DMS153 treated with DMSO at 0.1 percent for 48 hours (cell line): ENCODE measurements around the gene FXN.
"Not testable (repeated sequence)": the region's sequence is repeated elsewhere in the genome, so short reads cannot be mapped to it uniquely, and the experiment has no call there.

ENCODE experiments used
- DNase-seq: peaks from one replicate; lab custom pipeline; 2025; ENCODE audit not compliant: unreplicated experiment; lab: John Stamatoyannopoulos, UW

FXN gene

DNA sequence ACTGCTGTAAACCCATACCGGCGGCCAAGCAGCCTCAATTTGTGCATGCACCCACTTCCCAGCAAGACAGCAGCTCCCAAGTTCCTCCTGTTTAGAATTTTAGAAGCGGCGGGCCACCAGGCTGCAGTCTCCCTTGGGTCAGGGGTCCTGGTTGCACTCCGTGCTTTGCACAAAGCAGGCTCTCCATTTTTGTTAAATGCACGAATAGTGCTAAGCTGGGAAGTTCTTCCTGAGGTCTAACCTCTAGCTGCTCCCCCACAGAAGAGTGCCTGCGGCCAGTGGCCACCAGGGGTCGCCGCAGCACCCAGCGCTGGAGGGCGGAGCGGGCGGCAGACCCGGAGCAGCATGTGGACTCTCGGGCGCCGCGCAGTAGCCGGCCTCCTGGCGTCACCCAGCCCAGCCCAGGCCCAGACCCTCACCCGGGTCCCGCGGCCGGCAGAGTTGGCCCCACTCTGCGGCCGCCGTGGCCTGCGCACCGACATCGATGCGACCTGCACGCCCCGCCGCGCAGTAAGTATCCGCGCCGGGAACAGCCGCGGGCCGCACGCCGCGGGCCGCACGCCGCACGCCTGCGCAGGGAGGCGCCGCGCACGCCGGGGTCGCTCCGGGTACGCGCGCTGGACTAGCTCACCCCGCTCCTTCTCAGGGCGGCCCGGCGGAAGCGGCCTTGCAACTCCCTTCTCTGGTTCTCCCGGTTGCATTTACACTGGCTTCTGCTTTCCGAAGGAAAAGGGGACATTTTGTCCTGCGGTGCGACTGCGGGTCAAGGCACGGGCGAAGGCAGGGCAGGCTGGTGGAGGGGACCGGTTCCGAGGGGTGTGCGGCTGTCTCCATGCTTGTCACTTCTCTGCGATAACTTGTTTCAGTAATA, at the start of gene FXN:
Gene FXN (plus strand): TSS at position 315 of the 871 bp plus-strand sequence. CDS start 31 bp downstream, at position 346.
- DNase-seq: peak; percentile 75

DNA sequence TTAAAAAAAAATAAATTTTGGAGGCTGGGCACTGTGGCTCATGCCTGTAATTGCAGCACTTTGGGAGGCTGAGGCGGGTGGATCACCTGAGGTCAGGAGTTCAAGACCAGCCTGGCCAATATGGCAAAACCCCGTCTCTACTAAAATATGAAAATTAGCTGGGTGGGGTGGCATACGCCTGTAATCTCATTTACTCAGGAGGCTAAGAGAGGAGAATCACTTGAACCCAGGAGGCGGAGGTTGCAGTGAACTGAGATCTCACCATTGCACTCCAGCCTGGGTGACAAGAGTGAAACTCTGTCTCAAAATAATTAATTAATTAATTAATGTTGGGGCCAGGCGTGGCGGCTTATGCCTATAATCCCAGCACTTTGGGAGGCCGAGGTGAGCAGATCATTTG, 48.6 kb upstream of the FXN start:
- not testable (repeated sequence) for DNase-seq

DNA sequence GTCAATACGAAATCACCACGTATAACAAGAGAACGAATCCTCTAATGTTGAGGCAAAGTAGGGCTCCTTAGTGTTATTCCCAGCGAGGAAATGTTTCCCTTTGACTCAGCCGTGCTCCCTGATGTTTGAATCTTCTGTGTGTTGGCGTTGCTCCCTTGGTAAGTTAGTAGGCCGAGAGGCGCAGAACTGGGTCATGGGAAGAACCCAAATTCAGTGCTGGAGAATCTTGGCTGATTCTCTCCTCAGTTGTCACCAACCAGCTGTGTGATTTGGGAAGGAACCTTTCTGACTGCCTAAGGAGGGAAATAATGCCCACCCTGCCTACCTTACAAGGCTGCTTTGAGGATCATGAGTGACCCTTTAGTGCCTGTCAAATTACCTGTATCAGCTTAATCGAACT, 44.1 kb upstream of the FXN start:
- DNase-seq: no peak

DNA sequence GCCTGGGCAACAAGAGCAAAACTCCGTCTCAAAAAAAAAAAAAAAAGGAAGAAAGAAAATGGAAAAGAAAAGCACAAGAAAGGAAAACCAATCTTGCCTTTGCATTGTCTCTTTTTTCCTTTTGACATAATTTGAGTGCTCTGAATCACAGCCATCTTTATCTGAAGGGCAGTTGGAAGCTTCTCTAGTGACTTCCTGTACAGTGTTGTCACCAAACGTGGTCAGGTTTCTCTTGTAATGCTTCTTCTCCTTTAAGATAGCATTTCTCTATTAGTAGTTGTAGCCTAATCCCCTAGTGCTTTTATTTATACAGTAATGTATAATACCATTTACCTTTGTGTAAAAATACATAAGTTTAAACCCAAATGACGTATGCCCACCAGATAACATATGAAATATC, 39.8 kb upstream of the FXN start:
- no peak for DNase-seq

DNA sequence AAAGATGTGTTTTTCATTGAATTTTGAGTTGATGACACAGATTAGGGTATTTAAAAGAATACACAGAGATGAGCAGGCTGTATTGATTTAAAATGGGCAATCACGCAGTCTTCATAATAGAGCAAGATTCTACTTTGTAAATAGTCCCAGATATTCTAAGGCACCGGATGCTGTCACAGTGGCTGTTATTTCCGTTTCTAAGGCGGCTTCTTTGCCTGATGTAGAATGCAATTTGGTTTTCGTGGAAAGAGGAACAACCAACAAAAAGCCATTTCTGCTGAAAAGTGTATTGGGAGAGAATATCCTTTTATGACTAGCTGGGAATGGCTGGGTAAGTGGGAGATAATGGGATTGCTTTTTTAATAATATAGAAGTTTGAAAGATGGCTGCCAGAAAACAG, 39.1 kb upstream of the FXN start:
- no peak for DNase-seq

DNA sequence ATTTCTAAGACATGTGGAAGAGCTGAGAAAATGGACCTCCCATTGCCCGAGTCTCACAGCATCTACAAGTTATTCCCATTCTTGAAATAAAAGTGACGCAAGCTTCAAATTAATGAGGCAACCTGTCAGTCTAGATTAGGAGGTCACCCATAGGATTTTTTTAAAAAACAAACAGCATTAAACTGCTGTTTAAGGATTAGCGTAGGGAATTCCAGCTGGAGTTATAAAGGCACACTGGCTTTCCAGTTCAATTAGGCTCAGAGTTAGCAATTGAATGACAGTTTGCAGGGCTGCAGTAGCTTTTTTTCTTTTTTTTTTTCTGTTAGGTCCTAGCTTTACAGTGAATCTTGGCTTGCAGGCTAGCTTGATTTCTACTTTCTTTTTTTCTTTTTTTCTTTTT, 37.9 kb upstream of the FXN start:
- DNase-seq: no peak

DNA sequence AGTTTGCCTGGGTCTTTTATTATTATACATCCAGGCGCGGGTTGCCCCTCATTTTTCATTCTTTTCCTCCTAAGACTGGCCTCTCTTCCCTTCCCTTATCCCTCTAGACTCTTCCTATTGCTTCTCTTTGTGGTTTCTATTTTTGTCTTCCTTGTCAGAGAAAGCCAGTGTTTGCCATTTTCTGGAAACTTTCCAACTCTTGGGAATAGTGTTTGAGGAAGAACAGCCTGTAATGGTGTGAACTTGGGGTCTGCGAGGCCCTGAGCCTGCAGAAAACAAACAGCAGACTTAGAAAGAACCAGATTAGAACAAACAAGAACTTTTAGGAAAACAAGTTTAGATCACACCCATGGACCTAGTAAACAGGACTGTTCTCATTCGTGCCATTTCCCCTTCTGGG, 37.2 kb upstream of the FXN start:
- DNase-seq: no peak

DNA sequence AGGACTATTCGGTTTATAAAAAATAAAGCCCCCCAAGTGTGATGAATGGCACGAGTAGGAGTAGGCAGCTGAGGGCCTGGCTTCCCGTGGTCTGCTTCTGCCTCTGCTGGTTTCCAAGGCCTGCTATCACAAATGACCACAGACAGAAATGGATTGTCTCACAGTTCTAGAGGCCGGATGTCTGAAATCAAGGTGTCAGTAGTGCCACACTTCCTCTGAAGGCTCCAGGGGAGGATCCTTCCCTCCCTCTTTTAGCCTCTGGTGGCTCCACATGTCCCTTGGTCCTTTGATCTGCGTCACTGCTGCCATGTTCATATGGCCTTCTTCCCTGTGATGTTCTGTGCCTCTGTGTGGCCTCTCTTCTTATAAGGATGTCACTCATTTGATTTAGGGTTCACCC, 36.7 kb upstream of the FXN start:
- DNase-seq: no peak

DNA sequence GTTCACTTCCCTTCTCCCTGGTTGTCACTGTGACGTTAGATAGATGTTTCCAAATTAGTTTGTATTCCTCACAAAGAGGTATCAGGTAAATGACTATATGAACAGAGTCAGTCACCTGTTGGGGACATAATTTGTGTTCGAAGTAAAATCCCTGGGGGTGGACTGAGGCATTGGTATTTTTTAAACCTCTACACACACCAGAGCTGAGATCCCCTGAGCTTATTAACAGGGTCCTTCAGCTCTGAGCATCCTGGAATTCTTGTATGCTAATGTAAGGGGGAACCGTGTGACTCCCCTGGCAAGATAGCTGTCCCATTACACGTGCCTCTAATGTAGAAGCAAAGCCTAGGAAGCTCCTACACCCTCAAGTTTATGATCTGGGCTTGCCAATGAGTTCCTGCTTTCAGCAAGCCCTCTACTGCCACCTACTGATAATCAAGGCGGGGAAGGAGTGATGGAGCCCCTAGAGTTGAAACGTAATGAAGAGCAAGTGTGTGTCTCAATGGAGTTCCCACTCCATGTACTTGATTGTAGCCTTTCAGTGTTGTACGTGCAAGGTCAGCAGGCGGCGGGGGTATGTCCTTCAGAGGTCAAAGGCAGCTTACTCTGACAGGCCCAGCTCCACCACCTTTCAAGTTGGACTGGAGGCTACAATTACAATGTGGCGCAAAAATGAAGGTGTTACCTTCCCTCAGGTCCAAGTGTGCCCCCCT, 36.0 kb upstream of the FXN start:
- no peak for DNase-seq

DNA sequence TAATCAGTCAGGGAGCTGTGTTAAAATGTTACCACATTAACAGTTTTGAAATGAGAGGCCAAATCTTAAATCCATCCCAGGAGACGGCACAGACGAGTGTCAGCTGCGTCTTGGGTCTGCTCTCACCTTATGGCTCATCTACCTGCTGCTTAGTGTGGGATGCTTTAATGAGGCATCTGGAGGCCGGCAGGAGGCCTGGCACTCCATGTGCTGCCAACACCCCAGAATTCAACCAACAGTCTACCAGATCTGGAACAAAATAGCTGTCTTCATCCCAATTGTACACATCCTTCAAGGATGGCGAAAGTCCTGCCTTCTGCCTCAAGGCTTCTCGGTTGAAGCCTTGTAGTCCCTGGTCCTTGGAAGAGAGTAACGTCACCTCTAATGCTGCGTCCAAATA, 33.6 kb upstream of the FXN start:
- DNase-seq: no peak

DNA sequence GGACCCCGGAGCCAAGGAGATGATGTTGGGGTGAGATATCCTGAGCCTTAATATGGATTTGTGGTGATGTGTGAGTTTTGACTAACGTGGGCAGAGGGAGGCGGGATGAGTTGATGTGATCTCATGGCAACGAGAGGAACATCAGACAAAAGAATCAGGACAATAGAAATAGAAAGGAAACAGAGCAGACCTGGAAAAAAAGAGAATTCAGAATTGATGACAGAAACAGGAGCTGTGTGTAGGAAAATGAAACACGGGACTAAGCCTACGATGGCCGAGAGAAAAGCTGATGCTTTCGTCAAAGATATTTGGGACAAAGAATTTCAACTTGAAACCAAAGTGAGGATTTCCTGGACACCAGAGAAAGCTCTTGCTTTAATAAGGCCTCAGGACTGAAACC, 32.5 kb upstream of the FXN start:
- DNase-seq: no peak

DNA sequence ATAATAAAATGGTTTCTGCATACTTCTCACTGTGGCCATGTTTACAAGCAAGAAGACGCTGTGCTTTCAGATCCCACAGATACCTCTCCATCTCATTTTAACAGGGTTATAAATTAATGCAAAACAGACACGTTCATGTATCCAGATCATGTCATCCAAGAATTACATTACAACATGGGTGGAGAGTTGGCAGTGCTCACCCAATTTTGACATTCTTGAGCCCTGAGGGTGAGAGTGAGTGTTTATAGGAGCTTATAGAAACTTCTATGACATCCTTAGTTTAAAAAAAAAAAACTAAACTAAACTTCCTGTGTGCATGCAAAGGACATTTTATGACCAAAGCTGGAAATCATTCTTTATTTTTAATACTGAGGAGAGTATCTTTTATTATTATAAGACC, 30.7 kb upstream of the FXN start:
- DNase-seq: no peak

DNA sequence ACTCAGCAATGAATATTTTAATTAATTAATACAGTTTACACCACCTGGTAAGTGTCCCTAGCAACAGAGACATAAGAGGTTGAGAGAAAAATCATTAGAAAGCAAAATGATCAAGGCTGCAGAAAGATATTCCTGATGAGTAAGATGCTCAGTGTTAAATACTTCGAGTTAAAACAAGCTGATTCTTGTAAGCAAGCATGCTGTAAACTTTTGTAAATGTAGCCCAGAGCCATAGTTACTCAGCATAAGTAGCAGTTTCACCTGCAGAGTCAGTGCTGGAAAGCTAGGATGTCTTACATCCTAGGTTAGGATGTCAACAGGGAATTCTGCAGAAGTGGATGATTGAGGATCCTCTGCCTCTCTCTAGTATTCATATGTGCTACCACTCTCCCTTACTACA, 25.8 kb upstream of the FXN start:
- no peak for DNase-seq

DNA sequence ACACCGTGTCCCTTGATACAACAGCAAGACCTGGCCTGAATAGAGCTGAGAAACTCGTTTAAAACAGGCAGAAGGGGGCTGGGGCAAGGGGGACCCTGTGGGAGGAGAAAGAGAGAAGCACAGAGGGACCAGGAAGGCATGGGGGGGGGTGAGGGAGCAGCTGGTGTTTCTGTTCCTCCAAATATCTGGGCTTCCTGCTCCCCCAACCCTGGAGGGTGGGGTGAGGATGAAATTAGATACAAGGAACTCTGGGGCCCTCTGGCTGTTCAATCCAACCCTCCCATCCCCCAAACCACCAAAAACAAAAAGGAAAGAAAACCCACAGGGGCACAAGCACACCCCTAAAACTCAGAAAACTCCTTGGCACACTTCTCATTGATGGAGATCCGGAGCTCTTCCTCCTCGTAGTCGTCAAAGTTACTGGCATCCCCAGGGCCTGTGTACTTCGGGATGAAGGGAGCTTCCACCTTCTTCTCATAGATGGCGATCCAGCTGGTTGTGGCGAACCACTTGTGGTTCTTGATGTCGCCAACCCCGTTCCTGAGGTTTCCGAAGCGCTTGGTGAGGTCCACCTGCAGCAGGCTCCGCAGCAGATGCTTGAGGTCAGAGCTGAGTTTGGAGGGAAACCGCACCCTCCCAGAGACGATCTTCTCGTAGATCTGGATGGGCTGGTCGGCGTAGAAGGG, 22.7 kb upstream of the FXN start:
- DNase-seq: no peak

DNA sequence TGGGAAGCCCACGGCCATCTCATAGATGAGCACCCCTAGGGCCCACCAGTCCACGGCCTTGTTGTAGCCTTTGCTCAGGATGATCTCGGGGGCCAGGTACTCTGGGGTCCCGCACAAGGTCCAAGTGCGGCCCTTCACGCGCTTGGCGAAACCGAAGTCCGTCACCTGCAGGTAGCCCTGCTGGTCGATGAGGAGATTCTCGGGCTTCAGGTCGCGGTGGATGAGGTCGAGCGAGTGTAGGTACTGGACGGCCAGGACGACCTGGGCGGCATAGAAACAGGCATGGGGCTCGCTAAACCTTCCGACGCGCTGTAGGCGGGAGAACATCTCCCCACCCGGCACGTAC, 22.2 kb upstream of the FXN start:
- no peak for DNase-seq

DNA sequence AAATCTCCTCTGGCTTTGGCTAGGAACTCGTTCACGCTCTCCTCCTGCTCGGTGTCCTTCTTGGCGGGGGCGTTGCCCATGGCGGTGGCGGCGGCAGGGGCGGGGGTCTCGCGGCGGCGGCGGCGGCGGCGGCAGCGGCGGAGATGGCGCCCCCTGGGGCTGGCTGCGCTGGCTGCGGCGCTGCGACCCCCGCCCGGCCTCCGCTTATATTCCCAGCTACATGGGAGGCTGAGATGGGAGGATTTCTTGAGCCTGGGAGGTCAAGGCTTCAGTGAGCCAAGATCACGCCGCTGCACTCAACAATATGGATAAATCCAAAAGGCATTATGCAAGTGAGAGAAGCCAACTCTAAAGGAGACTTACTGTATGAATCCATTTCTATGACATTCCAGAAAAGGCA, 21.5 kb upstream of the FXN start, which contains the start of gene PRKACG:
Gene PRKACG (minus strand): TSS at position 101 of the 400 bp plus-strand sequence. CDS start 21 bp downstream, at position 80.
- no peak for DNase-seq

DNA sequence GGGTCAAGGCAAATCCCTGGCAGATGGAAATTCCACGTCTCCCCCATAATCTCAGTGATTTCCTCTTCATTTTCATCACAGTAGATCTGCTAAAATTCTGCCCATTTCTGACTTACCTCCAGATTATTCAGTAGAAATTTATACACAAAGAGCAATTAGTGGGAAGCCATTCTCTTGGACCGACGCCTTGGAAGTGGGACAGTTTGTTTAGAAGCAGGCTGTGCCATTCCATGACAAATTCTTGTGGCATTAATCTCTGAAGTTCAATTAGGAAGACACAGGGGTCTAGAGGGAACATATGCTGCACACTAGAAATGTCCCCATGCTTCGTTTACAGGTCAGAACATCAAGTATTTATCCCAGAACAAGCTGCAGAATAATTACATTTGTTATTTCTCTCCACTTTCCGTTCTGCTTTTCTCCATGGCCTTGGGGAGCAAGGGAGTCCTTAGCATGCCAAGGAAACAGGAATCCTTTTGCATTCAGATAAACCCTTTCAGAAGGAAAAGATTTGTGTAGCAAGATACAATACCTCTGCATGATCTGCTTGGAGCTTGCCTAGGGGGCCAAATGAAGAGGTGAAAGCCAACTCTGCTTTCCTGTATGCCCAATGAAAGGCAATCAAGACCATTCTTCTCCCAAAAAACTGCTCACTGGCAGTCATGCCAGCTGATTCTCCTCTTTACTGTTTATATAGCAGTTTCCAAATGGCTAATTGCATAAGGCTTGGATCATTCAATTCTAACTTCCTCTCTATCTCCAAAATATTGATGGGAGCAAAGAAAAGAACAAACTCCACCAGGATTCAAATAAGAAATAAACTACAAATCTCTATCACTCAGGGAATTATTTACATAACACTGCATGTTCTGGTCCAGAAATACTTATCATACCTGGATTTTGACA, 19.1 kb upstream of the FXN start:
- DNase-seq: no peak

DNA sequence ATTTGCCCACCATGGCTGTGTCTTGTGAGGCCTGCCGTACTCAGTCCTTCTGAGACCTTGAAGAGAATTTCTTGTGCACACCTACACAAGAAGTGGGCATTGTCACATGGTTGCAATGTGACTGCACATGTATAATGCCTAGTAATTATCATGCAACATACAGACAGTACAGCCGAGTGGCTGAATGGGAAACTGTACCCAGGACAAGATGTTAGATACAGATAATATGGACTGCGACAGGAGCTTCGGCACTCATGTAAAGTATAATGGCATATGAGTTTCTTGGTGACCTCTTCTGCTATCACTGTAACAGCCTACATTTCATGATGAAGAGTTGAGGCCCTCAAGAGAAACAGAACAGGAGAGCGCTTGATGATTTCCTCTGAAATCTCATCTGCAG, 16.8 kb upstream of the FXN start:
- DNase-seq: no peak

DNA sequence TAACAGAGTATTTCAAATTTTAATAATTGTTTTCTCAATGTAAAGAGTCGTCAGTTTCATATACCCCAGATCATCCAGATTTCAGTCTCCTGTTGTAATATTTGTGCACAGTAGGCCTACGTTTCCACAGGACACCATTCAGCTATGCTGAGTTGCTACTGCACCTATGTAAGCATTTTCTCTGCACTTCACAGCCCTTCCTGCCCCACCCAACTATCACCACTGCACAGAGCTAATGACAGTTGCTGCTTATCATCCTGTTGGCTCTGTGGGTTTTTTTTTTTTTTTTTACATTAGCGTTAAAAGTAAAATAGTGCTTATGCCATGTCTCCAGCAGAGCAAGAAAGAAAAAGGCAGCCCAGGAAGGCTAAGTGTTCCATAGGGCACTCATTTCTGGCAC, 15.7 kb upstream of the FXN start:
- DNase-seq: no peak

DNA sequence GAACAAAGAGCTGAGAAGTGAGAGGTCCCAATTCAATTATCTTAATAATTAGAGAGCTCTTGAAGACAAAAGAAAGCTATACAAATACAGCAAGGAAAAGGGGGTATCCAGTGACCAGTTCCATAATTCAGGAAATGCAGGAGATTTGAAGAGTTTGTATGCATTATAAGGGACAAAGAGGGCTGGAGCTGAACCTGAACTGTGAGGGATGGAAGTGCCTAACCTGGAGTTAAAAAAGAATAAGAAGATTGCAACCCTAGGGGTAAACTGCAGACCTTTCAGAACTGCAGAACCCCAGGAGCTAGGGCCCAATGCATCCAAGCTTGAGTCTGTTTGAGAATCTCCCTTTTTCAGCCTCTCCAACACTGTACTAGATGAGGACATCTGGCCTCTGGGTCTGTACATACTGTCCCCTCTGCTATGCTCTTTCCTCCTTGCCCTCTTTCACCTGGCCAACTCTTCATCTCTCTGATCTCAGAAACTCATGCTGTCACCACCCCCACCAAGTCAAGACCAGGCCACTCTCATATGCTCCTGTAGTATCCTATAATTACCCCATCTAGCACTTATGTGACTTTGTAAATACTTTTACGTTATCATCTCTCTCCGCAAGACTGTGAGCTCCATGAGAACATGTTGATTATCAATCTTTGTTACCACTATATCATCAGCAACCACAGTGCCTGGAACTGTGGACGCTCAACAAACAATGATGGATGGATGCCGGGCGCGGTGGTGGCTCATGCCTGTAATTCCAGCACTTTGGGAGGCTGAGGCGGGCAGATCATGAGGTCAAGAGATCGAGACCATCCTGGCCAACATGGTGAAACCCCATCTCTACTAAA, 15.0 kb upstream of the FXN start:
- no peak for DNase-seq
